H9 (cell line): Measurements from ENCODE around the gene LILRB5. TPM values are rescaled to one million over a fixed set of nuclear protein-coding genes. Genes with fewer than 3 reads are reported as not detected.
"Not testable (repeated sequence)": the region's sequence is repeated elsewhere in the genome, so short reads cannot be mapped to it uniquely, and the experiment has no call there.

Experiments
- DNase-seq: peaks from one replicate; pipeline ENCODE4 v3.0.0-alpha.2; 2017
- H2AFZ ChIP-seq: one replicate; pipeline ENCODE4 v1.6.1; 2013; ENCODE audit warnings: mild to moderate bottlenecking, low read length, control low read depth, moderate library complexity
- H2AK5ac ChIP-seq: 2 replicates; pipeline ENCODE4 v1.6.1; 2013; ENCODE audit warnings: low read length, control low read depth, mixed read lengths; ENCODE audit not compliant: insufficient read length
- H2BK120ac ChIP-seq: one replicate; pipeline ENCODE4 v1.6.1; 2013; ENCODE audit warnings: low read depth, mild to moderate bottlenecking, low read length, control low read depth, inconsistent platforms; ENCODE audit not compliant: poor library complexity, severe bottlenecking
- H2BK12ac ChIP-seq: 2 replicates; pipeline ENCODE4 v1.6.1; 2013; ENCODE audit warnings: low read length, control low read depth, mixed read lengths, low read depth; ENCODE audit not compliant: insufficient read length
- H2BK15ac ChIP-seq: 2 replicates; pipeline ENCODE4 v1.6.1; 2013; ENCODE audit warnings: low read depth, low read length, control low read depth
- H2BK20ac ChIP-seq: one replicate; pipeline ENCODE4 v1.6.1; 2013; ENCODE audit warnings: low read depth, mild to moderate bottlenecking, low read length, control low read depth, inconsistent platforms; ENCODE audit not compliant: poor library complexity, severe bottlenecking
- H2BK5ac ChIP-seq: 2 replicates; pipeline ENCODE4 v1.6.1; 2013; ENCODE audit warnings: low read length, control low read depth, mixed read lengths; ENCODE audit not compliant: insufficient read length
- H3K14ac ChIP-seq: 2 replicates; pipeline ENCODE4 v1.6.1; 2013; ENCODE audit warnings: low read length, control low read depth; ENCODE audit not compliant: insufficient read depth
- H3K18ac ChIP-seq: 2 replicates; pipeline ENCODE4 v1.6.1; 2013; ENCODE audit warnings: low read depth, mild to moderate bottlenecking, mixed read lengths, low read length, control low read depth; ENCODE audit not compliant: insufficient read length
- H3K23ac ChIP-seq: 2 replicates; pipeline ENCODE4 v1.6.1; 2013; ENCODE audit warnings: low read length, control low read depth, mixed read lengths, low read depth; ENCODE audit not compliant: insufficient read length
- H3K23me2 ChIP-seq: 2 replicates; pipeline ENCODE4 v1.6.1; 2013; ENCODE audit warnings: low read depth, mild to moderate bottlenecking, mixed read lengths, low read length, control low read depth; ENCODE audit not compliant: insufficient read length, poor library complexity, severe bottlenecking
- H3K27ac ChIP-seq: 2 replicates; pipeline ENCODE4 v1.5.1; 2013; ENCODE audit warnings: low read length, control low read depth, mixed read lengths, low read depth; ENCODE audit not compliant: insufficient read length
- H3K27me3 ChIP-seq: 2 replicates; pipeline ENCODE4 v1.6.1; 2013; ENCODE audit warnings: low read length, control low read depth, inconsistent platforms; ENCODE audit not compliant: insufficient read depth
- H3K4ac ChIP-seq: 2 replicates; pipeline ENCODE4 v1.6.1; 2013; ENCODE audit warnings: low read depth, mild to moderate bottlenecking, control low read depth, inconsistent platforms, low read length, moderate library complexity
- H3K4me1 ChIP-seq: 2 replicates; pipeline ENCODE4 v1.6.1; 2013; ENCODE audit warnings: low read length, control low read depth, inconsistent platforms; ENCODE audit not compliant: insufficient read depth
- H3K4me2 ChIP-seq: 2 replicates; pipeline ENCODE4 v1.6.1; 2013; ENCODE audit warnings: low read length, control low read depth, mixed read lengths; ENCODE audit not compliant: insufficient read length, insufficient read depth
- H3K56ac ChIP-seq: 2 replicates; pipeline ENCODE4 v1.6.1; 2013; ENCODE audit warnings: low read depth, mild to moderate bottlenecking, mixed read lengths, low read length, control low read depth; ENCODE audit not compliant: insufficient read length
- H3K79me1 ChIP-seq: 2 replicates; pipeline ENCODE4 v1.6.1; 2013; ENCODE audit warnings: low read depth, mild to moderate bottlenecking, moderate library complexity, low read length, control low read depth, inconsistent platforms; ENCODE audit not compliant: insufficient read depth, poor library complexity, severe bottlenecking
- H3K79me2 ChIP-seq: 2 replicates; pipeline ENCODE4 v1.6.1; 2013; ENCODE audit warnings: low read length, control low read depth, inconsistent platforms; ENCODE audit not compliant: insufficient read depth
- H3K9ac ChIP-seq: 2 replicates; pipeline ENCODE4 v1.6.1; 2013; ENCODE audit warnings: low read length, control low read depth, mixed read lengths; ENCODE audit not compliant: insufficient read length; ENCODE audit errors: extremely low read depth
- H3K9me3 ChIP-seq: one replicate; pipeline ENCODE4 v1.6.1; 2013; ENCODE audit warnings: low read depth, low read length, inconsistent platforms; ENCODE audit not compliant: control insufficient read depth
- H3T11ph ChIP-seq: one replicate; pipeline ENCODE4 v1.6.1; 2013; ENCODE audit warnings: mild to moderate bottlenecking, low read length, control low read depth, inconsistent platforms
- H4K20me1 ChIP-seq: one replicate; pipeline ENCODE4 v1.6.1; 2013; ENCODE audit not compliant: control insufficient read depth, insufficient read length, insufficient read depth
- H4K5ac ChIP-seq: 2 replicates; pipeline ENCODE4 v1.6.1; 2013; ENCODE audit warnings: low read depth, mild to moderate bottlenecking, mixed read lengths, low read length, control low read depth; ENCODE audit not compliant: insufficient read length
- H4K8ac ChIP-seq: replicated peaks from 2 replicates; pipeline ENCODE4 v1.6.1; 2013; ENCODE audit warnings: low read length, control low read depth, mixed read lengths, low read depth; ENCODE audit not compliant: insufficient read length
- H4K91ac ChIP-seq: 2 replicates; pipeline ENCODE4 v1.6.1; 2013; ENCODE audit warnings: low read depth, mild to moderate bottlenecking, moderate library complexity, mixed read lengths, low read length, control low read depth; ENCODE audit not compliant: insufficient read length
- H3K27ac Mint-ChIP-seq, 3 experiments: 2 replicates in 2 of 3; 3 replicates in 1 of 3; pipeline ENCODE4 v1.8.0; 2020 to 2021; ENCODE audit warnings: mixed read lengths in 3 of 3, mild to moderate bottlenecking in 1 of 3, moderate library complexity in 1 of 3
- H3K27me3 Mint-ChIP-seq: 2 replicates; pipeline ENCODE4 v1.8.0; 2021; ENCODE audit warnings: low read depth, mild to moderate bottlenecking, moderate library complexity, mixed read lengths
- H3K36me3 Mint-ChIP-seq, 3 experiments: 2 replicates in 2 of 3; 3 replicates in 1 of 3; pipeline ENCODE4 v1.8.0; 2020 to 2021; ENCODE audit warnings: low read depth in 3 of 3, mixed read lengths in 3 of 3; ENCODE audit not compliant: insufficient read depth in 1 of 3
- H3K4me1 Mint-ChIP-seq, 2 experiments: 2 replicates each; pipeline ENCODE4 v1.8.0; 2020; ENCODE audit warnings: mixed read lengths in 2 of 2
- H3K4me3 Mint-ChIP-seq, 2 experiments: 2 replicates in 1 of 2; 3 replicates in 1 of 2; pipeline ENCODE4 v1.8.0; 2020 to 2021; ENCODE audit warnings: mild to moderate bottlenecking in 2 of 2, mixed read lengths in 2 of 2, moderate library complexity in 1 of 2
- H3K9me3 Mint-ChIP-seq, 2 experiments: 2 replicates in 1 of 2; 3 replicates in 1 of 2; pipeline ENCODE4 v1.8.0; 2020; ENCODE audit warnings: mild to moderate bottlenecking in 2 of 2, mixed read lengths in 2 of 2, moderate library complexity in 1 of 2
- WGBS: extraction: QIAGEN DNeasy Blood & Tissue Kit; methylation state at CpG from one replicate; pipeline ENCODE4 v1.1.7; 2013; ENCODE audit warnings: missing lambda C conversion rate, low lambda C conversion rate, mixed read lengths; ENCODE audit not compliant: insufficient read length; ENCODE audit errors: extremely low coverage; 5-methylcytosine and 5-hydroxymethylcytosine counted together
- total RNA-seq: library from RNA; stranded (reverse); gene quantifications from 2 replicates; pipeline ENCODE4 v1.2.1, GENCODE V29; 2021
- TF ChIP-seq, protein P1 (sequence below): fragments of 200-600 bp; sonication (generic); conservative IDR thresholded peaks from 3 replicates; pipeline ENCODE4 v1.8.0; 2021; ENCODE audit warnings: antibody characterized with exemption, mild to moderate bottlenecking

Gene LILRB5
- total RNA-seq, 1 experiment from 2014 or later, result 0.09 TPM

DNA sequence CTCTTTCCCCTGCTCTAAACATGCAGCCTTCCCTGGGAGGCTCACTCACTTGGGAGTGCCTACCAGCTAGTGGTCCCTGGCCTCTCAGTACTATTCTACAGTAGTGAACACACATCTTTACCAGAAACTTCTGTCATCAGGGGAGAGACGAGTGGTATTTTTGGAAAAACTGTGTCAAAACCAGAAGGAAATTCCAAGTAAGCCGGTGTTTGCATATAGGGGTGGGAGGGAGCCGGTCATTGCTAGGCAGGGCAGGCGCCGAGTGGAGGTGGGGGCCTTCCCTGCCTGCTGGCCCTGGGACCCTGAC is 49.4 kb downstream of the LILRB5 start:
- peaks cover 3% of the 10 kb centered on the region for H3K4me1 ChIP-seq
- H2BK20ac ChIP-seq, result no peak overlapping the region
- H2BK12ac ChIP-seq, result no peak overlapping the region
- no peak overlapping the region for H3T11ph ChIP-seq
- peaks cover 39 to 56% of the 10 kb centered on the region in 2 experiments for H3K4me1 Mint-ChIP-seq
- H3K23me2 ChIP-seq, result no peaks in the 10 kb centered on the region
- peaks cover 65 to 73% (median 68%) of the 10 kb centered on the region in 3 experiments for H3K36me3 Mint-ChIP-seq
- H3K27ac ChIP-seq, result peak overlapping the region; percentile 20
- H3K9ac ChIP-seq, result no peak overlapping the region
- peaks cover 3% of the 10 kb centered on the region for H3K27me3 Mint-ChIP-seq
- TF ChIP-seq, protein P1, sequence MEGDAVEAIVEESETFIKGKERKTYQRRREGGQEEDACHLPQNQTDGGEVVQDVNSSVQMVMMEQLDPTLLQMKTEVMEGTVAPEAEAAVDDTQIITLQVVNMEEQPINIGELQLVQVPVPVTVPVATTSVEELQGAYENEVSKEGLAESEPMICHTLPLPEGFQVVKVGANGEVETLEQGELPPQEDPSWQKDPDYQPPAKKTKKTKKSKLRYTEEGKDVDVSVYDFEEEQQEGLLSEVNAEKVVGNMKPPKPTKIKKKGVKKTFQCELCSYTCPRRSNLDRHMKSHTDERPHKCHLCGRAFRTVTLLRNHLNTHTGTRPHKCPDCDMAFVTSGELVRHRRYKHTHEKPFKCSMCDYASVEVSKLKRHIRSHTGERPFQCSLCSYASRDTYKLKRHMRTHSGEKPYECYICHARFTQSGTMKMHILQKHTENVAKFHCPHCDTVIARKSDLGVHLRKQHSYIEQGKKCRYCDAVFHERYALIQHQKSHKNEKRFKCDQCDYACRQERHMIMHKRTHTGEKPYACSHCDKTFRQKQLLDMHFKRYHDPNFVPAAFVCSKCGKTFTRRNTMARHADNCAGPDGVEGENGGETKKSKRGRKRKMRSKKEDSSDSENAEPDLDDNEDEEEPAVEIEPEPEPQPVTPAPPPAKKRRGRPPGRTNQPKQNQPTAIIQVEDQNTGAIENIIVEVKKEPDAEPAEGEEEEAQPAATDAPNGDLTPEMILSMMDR, result no peak
- H2BK5ac ChIP-seq, result no peak overlapping the region
- H2AFZ ChIP-seq, result no peak overlapping the region
- H4K20me1 ChIP-seq, result peaks cover 3% of the 10 kb centered on the region
- H3K23ac ChIP-seq, result no peak overlapping the region
- no CpG with 5 or more reads among the region's 5 CpGs for WGBS
- no peak for DNase-seq
- peak overlapping the region in 1 of 2 experiments; percentile 15; a peak in 2 of 5 replicates for H3K4me3 Mint-ChIP-seq
- no peak overlapping the region for H3K56ac ChIP-seq
- H2AK5ac ChIP-seq, result no peak overlapping the region
- H3K18ac ChIP-seq, result no peak overlapping the region
- no peak overlapping the region for H3K14ac ChIP-seq
- no peak overlapping the region for H3K4me2 ChIP-seq
- H2BK120ac ChIP-seq, result no peak overlapping the region
- H3K79me2 ChIP-seq, result peaks cover 20% of the 10 kb centered on the region
- no peak overlapping the region for H4K5ac ChIP-seq
- peaks cover 2% of the 10 kb centered on the region for H3K79me1 ChIP-seq
- H3K27ac Mint-ChIP-seq, result peak overlapping the region; percentile 41 to 95 (median 85); a peak in 5 of 7 replicates
- H2BK15ac ChIP-seq, result no peak overlapping the region
- no peaks in the 10 kb centered on the region for H3K9me3 Mint-ChIP-seq
- no peak overlapping the region for H3K4ac ChIP-seq
- no peaks in the 10 kb centered on the region for H3K27me3 ChIP-seq
- H3K9me3 ChIP-seq, result no peaks in the 10 kb centered on the region
- H4K91ac ChIP-seq, result no peak overlapping the region
- no peak overlapping the region for H4K8ac ChIP-seq

DNA sequence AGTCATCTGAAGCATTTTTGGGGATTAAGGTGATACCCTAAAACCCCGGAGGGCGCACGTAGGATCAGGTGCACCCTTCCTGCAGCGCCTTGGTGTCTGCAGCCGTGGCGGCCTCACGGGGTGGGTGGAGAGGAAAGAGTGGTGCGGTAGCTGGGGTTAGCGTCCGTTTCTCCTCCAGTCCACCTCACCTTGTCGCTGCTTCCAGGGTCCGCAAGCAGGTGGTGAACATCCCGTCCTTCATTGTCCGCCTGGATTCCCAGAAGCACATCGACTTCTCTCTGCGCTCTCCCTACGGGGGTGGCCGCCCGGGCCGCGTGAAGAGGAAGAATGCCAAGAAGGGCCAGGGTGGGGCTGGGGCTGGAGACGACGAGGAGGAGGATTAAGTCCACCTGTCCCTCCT is 49.9 kb downstream of the LILRB5 start:
- H3K23ac ChIP-seq, H4K8ac ChIP-seq, H3K14ac ChIP-seq, H3K56ac ChIP-seq, H2BK20ac ChIP-seq, H2BK12ac ChIP-seq, H3K18ac ChIP-seq, H3K23me2 ChIP-seq, H3K9me3 Mint-ChIP-seq, H2AK5ac ChIP-seq, H2BK15ac ChIP-seq, H4K5ac ChIP-seq, H2BK120ac ChIP-seq, H2AFZ ChIP-seq, H3K27me3 ChIP-seq, H3T11ph ChIP-seq, H3K4me1 ChIP-seq, H3K9me3 ChIP-seq, DNase-seq, H4K20me1 ChIP-seq, H3K27ac ChIP-seq, H3K27me3 Mint-ChIP-seq, H3K4ac ChIP-seq, H3K9ac ChIP-seq, H4K91ac ChIP-seq, H3K4me2 ChIP-seq, H2BK5ac ChIP-seq, H3K79me1 ChIP-seq: not testable (repeated sequence)
- H3K4me3 Mint-ChIP-seq, result peak overlapping the region in 1 of 2 experiments; percentile 15; a peak in 1 of 5 replicates
- H3K4me1 Mint-ChIP-seq, result peaks cover 44 to 60% of the 10 kb centered on the region in 2 experiments
- peak overlapping the region in 1 of 3 experiments; percentile 55; a peak in 3 of 7 replicates for H3K27ac Mint-ChIP-seq
- no CpG with 5 or more reads among the region's 23 CpGs for WGBS
- peaks cover 24% of the 10 kb centered on the region for H3K79me2 ChIP-seq
- H3K36me3 Mint-ChIP-seq, result peaks cover 69 to 77% (median 72%) of the 10 kb centered on the region in 3 experiments
